OCI-M2 (cell line): ENCODE results near the gene KCNK6.

Experiments
- DNase-seq: peaks from one replicate; lab custom pipeline; 2025; ENCODE audit not compliant: unreplicated experiment; lab: John Stamatoyannopoulos, UW

KCNK6 gene

DNA sequence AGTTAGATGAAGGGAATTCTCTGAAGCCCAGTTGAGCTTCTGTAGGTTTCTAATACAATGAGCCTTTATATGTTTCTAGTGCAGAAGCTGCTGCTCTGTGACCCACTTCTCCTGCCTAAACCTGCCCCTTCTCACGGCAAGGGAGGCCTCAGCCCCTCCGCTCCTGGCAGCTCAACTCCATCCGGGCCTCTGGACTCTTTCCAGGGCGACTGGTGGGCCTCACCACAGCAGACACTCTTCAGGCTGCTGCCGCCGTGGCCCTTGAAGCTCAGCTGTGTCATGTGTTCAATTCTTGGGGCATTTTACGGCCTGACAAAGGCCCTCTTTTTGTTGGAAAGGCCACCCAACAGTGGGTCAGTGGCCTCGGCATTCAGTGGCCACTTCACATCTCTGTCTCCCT, 25.6 kb upstream of the KCNK6 start:
- DNase-seq = no peak

DNA sequence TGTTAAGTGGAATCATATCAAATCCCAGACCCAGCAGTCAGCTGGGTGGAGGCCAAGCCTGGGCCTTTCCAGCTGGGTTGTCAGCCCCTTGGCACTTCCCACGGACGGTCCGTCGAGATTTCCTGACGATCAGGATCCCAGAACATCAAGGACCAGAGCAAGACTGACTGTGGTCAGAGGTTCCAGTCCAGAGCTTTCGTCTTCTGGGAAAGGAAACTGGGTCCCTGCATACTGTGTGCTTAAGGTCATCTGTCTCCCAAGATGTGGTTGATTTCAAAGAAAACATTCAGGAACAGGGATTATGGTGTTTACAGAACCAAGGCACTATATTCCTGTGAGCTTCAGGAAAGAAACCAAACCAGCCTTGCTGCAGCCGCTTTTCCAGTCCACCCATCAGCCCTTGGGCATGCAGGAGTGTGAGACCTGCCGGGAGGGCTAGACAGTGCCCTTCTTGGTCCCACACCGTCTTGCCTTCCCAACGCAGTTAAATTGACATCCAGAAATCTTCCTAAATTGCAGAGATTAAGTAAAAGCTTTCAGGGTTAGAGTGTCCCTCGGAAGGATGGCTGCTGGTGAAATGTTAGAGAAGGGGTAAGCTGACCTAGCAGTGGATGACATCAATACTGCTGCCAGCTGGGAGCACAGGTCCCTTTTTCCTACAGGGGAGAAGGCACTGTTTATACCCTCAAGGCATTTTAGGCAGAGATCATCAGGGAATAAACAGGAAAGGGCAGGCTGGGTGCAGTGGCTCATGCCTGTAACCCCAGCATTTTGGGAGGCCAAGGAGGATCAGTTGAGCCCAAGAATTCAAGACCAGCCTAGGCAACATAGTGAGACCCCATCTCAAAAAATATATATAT, 20.6 kb upstream of the KCNK6 start:
- DNase-seq = no peak

DNA sequence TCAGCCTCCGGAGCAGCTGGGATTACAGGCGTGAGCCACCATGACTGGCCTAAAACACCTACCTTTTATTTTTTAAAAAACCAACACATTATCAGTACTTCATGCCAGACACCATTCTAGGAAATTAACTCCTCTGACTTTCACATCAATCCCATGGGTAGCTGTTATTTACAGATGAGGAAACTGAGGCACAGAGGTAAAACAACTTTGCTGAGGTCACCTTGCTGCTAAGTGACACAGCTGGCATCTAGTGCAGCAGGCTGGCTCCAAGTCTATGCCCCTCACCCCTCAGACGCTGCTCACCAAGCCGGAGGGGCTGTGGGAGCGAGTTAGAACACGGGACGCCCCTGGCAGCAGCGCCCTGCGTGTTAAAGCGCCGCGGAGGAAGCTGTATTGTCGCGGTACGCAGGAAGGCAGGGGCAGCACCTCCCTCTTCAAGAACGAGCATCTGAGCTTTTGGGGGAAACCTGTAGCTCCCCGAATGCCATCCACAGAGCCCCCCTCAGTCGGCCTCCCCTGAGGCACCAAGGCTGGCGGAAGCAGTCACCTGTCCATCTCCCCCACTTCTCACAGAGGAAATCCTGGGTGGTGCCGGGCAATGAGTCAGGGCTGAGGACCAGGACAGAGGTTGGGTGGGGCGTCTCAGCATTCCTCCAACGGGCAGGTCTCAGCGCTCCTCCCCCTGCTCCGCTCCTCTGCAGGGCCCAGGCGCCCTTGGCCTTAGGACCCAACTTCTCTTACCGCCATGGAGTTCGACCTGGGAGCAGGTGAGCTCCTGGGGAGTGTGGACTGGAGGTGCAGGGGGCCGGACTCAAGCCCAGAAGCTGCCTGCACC, 15.9 kb upstream of the KCNK6 start, which contains the start of gene C19orf33:
Gene C19orf33, plus strand, starts transcription at position 735 of the 835 bp plus-strand sequence. Its CDS starts 11 bp downstream, at position 746.
- DNase-seq = no peak

DNA sequence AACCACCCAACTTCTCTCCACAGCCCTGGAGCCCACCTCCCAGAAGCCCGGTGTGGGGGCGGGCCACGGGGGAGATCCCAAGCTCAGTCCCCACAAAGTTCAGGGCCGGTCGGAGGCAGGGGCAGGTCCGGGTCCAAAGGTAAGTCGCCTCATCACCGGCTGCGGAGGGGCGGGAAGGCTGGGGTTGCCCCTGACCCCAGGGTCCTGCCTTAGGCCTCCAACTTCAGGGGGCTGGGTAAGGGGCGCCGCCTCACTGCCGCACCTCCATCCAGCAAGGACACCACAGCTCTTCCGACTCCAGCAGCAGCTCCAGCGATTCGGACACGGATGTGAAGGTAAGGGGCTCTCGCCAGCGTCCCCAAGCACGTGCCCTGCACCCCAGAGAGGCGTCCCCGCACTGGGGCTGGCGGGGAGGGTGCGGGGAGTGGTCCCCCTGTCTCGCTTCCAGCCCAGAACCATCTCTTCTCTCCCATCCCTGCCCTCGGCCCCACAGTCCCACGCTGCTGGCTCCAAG, 15.2 kb upstream of the KCNK6 start:
- no peak for DNase-seq

DNA sequence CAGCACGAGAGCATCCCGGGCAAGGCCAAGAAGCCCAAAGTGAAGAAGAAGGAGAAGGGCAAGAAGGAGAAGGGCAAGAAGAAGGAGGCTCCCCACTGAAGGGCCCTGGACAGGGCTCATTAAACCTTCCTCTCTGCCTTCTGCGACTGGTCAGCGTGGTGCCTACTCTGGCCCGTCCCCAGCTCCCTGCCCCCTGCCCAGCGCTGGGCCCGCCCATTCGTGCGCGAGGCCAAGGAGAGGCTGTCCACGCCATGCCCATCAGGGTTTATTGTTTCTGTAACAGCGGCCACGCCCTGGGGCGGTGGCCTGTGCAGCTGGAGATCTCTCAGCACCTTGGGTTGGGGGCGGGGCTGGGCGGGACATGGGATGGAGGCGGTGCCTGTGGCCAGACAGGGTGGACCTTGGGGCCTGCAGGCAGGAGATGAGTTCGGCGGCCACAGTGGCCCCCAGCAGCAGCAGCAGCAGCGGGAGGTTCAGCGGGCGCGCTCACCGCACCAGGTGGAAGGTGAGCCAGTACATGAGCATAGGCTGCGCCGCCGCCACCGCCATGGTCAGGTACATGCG, 14.7 kb upstream of the KCNK6 start:
- DNase-seq = no peak

DNA sequence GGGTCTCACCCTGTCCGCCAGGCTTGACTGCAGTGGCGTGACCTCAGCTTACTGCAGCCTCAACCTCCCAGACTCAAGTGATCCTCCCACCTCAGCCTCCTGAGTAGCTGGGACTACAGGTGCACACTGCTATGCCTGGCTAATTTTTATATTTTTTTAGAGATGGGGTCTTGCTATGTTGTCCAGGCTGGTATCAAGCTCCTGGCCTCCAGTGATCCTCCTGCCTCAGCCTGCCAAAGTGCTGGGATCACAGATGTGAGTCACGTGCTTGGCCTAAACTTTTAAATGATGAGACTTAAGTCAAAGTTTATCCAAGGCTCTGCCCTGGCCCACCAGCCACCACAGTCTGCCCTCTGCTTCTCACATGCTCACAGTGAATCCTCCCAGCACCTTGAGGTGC, 13.4 kb upstream of the KCNK6 start:
- DNase-seq = no peak

DNA sequence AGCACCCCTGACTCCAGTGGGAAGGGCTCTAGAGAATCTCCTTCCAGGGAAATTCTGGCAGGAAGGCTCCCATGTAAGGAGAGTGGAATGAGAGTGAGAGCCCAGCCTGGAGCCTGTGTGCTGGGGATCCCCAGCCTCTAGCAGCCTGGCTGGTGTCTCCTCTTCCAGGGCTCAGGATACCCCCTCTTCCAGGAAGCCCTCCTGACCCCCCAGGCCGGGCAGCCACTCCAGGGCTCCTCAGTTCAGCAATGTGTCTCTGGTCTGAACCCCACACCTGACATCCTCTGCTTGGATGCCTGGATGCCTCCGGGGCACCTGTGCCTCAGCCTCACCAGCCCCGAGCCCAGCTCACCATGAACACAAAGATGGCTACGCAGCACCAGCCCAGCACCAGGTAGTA, 12.6 kb upstream of the KCNK6 start:
- DNase-seq = no peak

DNA sequence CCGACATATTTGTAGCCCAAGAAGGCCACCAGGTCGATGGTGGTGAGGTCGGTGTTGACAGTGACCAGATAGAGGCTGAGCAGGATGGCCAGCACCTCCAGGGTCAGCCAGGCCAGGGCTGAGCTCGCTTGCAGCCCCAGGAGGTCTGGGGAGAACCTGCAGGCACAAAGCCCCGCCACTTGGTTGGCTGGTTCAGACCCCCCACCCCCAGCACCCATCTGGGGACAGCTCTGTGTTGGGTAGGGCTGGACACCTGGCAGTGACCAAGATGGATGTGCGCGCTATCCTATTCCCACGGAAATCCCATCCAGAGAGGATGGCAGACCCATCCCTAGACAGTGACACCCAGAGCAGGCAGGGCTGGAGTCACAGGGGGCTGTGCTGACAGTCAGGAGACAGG, 12.0 kb upstream of the KCNK6 start:
- DNase-seq = no peak

DNA sequence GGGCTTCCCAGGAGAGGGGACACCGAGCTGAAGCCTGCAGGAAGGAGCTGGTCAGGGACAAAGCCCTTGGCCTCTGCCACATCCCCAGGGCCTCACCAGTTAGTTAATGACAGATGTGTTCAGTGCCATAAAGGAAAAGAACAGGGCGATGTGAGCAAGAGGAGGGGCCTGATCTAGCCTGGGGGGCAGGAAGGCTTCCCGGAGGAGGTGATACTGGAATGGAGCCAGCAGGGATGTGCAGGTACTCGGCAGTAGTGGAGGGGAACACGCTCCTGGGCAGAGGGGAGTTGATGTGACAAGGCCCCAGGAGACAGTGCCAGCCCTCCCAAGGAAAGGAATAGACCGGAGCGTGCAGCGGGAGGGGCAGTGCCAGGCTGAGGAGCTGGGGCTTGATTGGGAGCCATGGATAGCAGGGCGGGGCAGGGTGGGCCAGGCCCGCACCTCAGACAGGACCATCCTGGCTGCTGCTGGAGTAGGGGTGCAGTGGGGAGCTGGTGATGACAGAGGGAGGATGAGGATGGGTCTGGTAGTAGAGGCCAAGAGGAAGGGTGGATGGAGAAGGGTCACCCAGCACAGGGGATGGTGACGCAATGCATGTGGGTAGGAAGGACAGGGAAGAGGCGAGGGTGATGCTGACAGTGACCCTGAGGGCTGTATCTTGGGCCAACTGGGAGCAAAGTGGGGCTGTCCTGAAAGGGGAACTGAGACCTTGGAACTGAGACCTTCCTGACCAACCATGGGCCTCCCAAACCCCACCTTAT, 11.5 kb upstream of the KCNK6 start:
- no peak for DNase-seq

DNA sequence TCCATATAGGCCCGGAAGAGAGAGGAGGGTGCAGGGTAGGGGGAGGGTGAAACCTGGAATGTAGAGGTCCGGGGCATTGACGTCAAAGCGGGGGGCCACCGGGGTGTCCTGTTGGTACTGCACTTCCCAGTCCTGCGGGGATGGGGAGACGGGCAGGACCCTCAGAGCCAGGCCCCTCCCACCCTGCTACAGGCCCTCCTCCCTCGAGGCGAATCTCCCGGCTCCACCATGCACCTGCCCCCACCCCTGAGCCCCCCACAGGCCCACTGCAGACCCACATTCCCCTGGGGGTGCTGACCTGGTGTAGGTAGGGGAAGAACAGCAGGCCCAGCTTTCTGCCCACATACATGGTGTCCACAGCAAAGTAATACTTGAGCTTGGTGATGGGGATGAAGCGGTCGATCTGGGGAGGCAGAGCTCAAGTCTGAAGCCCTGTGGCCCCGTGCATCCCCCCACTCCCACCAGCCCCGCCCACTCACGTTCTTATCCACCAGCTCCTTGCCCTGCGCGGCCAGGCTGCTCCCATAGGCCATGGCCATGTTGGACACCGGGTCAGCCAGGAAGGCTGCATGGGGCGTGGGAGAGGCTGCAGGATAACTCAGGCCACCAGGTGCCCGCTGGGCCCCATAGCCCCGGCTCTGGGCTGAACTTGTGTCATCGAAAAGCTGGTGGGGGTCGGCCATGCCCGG, 10.6 kb upstream of the KCNK6 start:
- DNase-seq = no peak

DNA sequence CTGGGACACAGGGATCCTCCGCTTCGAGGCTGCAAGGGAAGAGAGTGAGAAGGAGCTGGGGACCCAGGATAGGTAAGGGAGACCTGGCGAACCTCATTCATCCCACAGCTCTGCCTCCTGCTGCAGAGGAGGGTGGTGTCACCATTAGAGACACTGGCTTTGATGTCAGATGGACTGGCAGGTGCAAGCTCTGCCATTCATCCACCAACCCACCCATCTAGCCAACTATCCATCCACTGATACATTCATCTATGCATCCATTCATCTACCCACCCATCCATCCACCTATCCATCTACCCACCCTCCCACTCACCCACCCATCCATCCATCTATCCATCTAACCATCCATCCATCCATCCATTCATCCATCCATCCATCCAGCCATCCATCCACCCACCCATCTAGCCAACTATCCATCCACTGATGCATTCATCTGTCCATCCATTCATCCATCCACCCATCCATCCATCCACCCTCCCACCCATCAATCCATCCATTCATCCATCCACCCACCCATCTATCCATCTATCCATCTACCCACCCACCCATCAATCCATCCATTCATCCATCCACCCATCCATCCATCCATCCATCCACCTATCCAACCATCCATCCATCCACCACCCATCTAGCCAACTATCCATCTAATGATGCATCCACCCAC, 9.9 kb upstream of the KCNK6 start:
- no peak for DNase-seq

DNA sequence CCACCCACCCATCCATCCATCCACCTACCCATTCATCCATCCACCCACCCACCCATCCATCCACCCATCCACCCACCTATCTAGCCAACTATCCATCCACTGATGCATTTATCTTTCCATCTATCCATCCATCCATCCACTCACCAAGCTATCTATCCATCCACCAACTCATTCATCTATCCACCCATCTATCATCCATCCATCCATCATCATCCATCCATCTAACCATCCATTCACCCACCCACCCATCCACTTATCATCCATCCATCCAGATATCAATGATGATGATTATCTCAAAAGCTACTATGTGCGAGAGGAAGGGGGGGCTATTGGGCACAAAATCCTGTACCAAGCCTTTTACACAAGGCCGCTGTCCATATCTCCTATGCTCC, 9.4 kb upstream of the KCNK6 start:
- no peak for DNase-seq

DNA sequence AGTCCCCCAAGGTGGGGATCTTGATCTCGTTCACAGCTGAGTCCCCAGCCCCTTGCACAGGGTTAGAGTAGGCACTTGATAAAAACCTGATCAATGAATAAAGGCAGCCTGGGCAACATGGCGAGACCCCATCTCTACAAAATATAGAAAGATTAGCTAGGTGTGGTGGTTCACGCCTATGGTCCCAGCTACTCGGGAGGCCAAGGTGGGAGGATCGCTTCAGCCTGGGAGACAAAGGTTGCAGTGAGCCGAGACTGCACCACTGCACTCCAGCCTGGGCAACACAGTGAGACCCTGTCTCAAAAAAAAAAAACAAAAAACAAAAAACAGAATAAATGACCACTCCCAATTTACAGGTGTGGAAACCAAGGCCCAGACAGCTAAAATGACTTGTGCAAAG, 8.7 kb upstream of the KCNK6 start:
- DNase-seq = no peak

DNA sequence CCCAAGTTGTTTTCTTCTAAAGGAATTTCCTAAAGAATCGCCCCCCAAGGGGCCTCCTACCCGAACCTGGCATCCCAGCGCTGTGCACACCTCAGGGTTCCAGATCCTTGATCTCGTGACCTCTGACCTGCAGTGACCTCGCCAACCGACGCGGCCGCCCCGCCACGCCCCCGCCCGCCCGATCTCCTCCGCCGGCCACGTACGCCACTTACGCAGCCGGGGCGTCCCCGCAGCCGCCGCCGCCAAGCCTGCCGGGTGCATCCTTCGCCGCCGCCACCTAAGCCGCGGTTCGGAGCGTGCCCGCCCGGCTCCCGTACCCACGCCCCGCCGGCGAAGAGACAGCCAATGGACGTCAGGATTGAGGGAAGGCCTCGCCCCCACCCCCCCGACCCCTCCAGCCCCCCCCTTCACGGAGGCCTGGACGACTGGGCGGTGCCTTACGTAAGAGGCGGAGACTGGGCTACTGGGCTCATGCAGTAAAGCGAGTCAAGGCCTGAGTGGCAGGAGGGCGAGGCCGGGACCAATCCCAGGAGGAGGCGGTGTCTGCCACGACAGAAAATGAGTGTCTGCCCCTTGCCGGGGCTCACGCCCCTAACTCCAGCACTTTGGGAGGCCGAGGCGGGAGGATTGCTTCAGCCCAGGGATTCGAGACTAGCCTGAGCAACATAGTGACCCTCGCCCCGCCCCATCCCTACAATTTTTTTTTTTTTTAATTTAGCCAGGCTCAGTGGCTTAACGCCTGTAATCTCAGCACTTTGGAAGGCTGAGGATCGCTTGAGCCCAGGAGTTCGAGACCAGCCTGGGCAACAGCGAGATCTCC, 3.8 kb upstream of the KCNK6 start, which contains the start of gene YIF1B:
Gene YIF1B, minus strand, starts transcription at position 291 of the 820 bp plus-strand sequence. Its CDS starts 30 bp downstream, at position 261.
- DNase-seq = peak; percentile 98

DNA sequence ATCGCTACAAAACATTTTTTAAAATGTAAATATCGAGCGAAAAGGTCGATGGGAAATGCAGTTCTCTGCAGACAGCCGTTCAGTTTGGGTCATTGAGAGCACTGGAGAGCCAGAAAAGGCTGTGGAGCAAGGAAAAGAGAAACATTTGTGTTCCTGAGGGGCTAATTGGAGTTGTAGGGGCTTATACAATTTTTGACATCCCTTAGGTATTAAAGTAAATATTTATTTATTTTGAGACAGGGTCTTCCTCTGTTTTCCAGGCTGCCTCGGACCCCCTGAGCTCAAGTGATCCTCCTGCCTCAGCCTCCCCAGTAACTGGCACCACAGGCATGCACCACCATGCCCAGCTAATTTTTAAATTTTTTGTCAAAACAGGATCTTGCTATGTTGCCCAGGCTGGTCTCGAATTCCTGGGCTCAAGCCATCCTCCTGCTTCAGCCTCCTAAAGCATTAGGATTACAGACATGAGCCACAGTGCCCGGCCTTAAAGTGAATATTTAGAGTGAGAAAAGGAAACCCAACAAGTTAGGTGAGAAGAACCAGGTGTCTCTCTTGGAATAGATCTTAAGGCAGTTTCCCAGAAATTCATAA, 3.1 kb upstream of the KCNK6 start:
- DNase-seq = no peak

DNA sequence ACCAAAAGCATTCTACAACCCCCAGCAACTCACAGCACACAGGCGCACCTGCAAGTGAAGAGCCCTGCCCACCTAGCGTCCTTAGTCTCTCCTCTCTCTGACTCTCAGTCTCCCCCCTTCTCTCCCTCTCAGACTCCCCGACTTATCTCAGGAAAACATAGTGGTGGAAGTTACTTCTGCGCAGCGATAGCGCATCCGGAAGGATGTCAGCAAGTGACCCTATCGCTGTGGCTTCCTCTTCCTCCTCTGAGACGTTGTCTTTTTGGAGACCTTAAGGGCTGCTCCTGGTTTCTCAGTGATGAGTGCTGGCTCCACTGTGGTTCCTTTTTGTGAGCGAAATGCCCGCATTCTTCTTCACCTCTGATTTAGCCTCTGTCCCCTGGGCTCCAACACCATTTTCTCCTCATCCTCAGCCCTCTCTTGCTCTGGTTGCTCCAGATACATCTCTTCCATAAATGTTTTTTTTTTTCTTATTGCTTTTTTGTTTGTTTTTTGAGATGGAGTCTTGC, 2.5 kb upstream of the KCNK6 start:
- DNase-seq = peak; percentile 94

DNA sequence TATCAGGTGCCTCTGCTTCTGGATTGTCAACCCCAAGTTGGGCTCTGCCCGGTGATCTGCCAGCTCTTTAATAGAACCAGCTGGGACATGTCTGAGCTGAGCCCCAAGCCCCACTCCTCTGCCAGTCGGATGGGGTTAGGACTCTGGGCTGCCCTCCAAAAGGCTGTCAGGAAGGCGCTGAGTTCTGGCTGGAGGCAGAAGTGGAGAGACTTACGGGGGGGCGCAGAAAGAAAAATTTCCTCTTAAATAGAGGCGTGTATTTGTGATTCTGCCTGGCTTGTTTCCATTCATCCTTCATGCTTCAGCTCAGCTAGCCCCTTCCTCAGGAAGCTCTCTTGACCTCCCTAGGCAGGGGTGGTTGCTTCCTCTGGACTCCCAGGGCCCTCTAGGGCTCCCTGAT, 985 bp upstream of the KCNK6 start:
- DNase-seq = no peak

DNA sequence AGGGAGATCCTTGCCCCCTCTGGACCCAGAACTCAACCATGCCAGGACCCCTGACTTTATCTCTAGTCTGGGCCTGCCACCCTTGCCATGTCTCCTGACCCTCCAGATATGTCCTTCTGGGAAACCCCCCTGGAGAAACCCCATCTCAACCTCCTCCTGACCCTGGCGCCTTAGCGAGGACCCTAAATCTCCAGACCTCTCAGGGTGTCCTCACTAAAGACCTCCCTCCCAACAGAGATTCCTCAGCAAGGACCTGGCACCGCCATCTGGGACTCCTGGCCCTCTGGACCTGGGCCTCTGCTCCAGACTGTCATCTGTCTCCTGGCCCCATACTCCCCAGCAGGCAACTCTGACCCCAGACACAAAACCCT, 1.3 kb downstream of the KCNK6 start:
- DNase-seq = no peak
